GM18499 (cell line): ENCODE data around the gene ADAMTS2.
"Not testable (repeated sequence)": the region's sequence is repeated elsewhere in the genome, so short reads cannot be mapped to it uniquely, and the experiment has no call there.

ENCODE experiments used
- ATAC-seq: cut with Tn5 transposase; IDR thresholded peaks from one replicate; pipeline ENCODE4 v1.9.1; 2021; ENCODE audit warnings: moderate number of reproducible peaks; ENCODE audit not compliant: insufficient read depth, unreplicated experiment

Gene ADAMTS2

DNA sequence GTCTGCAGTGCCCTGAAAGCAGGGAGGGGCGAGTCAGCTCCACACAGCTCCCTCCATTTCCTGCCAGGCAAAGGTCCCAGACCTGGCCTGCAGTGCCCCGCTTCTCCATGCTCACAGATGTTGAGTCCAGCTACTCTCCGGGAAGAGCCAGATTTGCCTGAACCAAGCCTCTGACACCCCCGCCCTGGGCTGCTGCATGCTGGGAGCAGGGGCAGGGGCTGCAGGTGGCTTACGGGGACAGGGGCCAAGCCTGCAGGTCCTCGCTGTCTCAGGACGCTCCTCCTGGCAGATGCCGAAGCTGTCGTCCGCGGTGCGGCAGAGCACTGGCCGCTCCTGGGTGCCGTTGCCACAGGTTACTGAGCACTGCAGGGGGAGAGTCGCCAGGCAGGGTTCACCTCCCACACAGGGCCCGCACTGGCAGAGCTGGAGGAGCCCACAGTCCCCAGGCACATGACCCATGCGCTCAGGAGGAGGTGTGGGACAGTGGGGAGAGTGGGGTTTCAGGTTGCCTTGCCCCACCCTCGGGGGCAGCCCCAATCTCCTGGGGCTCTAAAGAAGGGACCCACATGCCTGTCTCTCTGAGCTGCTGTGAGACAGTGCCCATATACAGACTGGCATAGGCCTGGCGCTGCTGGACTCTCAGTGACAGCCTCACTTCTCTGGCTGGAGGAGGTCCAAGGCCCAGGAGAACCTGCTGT lies 222.7 kb downstream of the ADAMTS2 start:
- ATAC-seq = no peak

DNA sequence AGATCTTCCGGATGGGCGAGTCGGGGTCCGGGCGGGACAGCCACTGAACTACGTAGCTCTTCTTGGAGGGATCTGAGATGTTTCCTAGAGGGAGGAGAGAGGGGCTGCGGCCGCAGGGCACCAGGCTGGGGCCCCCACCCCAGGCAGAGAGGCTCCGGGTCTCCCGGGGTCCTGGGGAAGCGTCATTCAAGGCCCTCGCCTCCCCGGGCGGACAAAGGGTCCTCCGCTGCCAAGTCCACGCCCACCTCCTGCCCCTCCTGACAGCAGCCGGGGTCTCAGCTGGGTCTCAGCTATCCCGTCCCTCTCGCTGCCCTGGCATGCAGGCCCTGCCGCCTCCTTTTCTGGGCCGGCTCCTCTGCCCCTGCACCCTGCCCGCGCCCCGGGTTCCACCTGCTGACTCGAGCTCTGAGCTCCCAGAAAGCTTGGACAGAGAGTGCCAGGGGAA lies 223.6 kb downstream of the ADAMTS2 start:
- ATAC-seq = no peak

DNA sequence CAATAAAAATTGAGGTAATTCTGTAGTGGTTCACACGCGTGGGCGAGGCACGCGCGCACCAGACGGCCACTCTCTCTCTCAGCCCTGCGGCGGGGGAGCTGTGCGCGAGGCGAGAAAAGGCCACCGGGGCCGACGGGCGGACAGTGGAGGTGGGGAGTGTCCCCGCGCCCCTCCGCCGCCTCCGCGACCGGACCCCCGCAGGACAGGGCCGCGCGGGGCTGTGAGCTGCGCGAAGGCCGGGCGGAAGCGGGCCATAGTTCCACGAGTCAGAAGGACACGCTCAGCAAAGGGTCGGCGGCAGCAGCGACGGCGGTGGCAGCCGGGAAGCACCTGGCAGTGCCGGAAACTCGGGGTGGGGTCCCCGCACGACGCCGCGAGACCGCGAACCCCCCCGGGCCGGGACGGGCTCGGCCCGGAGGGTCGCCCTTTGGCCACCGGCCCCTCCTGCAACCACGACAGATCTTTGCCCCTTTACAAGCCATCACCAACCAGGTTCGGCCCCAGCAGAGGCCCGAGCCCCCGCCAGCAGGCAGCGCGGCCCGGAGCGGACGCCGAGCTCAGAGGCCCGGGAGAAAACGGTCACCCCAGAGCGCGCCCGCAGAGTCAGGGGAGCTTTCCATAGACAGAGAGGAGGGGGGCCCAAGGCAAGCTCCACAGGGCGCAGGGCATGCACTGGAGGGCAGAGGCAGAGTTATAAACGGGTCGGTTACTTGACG lies 224.2 kb downstream of the ADAMTS2 start:
- ATAC-seq = no peak

DNA sequence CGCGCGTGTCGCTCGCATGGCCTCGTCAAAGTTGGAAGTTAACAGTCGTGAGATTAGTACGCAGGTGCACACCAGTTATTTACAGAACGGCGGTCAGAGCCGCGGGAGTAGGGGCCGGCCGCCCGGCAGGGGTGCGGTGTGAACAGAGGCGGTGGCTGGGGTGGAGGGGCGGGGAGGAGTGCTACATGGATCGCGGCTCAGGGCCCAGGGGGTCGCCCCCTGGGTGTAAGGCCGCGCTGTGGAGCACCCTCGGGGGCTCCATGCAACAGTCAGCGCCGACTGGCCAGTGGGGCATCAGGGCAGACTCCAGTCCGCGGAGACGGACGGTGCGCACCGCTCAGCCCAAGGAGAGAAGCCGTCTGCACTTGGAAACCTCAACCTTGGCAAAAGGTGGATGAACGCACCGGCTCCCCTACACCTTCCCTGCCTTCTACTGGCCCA lies 224.8 kb downstream of the ADAMTS2 start:
- no peak for ATAC-seq

DNA sequence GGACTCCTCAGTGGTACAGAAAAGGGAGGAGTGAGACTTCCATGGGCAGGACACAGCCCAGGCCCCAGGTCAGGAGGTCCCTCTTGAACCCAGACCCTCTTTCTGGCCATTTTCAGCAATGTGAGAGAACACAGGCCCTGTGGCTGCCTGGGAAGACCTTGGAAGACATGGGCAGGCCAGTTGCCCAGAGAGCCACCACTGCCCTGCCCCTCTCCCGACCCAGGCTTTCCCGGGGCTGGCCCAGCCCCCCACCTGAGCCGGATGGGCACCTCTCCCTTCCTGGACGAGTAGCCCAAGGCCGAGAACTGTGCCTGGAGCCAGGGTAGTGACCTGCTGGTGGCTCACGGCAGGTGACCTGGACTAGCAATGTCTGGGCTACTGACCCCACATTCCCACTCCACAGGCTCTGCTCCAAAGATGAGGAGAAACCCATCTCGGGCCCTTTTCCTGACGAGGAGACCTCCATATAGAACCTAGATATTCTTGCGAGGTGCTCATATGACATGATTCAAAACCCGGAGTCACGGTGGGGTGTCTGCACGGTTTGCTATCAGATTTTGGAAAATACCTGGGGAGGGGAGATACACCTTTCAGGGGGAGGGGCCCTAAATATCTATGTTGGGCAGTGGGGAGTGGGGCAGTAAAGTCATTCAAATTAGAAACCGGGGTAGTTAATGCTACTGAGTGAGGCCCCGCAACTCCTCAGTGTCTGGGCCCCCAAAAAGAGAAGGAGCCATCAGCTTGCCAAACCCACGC lies 225.7 kb downstream of the ADAMTS2 start:
- no peak for ATAC-seq

DNA sequence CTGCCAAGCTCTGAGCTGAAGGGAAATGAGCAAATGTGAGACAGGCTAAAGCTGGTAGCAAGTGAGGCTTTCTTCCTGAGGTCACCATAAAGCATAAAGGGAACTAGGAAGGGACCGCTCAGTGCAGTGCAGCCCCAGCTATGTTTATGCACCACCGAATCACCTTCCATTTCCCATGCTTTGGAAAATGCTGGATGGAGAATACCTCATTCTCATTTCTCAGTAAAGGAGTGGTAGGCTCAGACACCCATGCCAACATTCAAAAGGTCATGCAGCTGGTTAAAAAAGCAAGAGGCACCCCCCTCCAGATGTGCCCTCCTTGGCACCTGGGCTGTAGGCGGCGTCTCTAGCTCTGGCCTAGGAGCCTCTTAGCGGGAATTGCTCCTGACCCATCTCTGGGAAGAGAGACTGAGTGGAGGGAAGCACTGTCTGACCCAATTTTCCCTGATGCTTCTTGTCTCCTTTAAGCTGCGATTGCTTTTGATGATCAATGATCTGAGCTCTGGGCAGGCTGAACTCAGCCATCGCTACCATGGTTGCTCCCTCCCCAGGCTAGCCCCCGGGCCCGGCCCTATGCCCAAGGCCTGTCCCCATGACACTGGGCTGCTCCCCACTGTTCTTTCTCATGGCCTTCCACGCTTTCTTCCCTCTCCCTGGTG lies 226.4 kb downstream of the ADAMTS2 start:
- no peak for ATAC-seq

DNA sequence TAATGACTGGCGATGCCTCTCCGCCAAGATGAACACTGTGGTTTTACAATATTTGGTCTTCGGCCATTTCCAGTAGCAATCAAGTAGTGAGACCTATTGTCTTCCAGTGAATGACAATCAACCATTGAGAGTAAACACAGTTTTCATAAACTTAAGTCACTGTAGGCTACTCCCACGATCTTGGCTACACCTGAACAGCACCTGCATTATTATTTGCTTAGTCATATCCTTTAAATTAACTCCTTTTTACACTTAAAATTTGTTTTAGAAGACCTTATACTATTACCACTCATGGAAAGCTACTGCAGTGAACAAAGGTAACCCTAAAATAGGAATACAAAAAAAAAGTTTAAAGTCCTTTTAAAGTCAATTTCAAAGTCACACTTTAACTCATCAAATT lies 226.9 kb downstream of the ADAMTS2 start:
- no peak for ATAC-seq

DNA sequence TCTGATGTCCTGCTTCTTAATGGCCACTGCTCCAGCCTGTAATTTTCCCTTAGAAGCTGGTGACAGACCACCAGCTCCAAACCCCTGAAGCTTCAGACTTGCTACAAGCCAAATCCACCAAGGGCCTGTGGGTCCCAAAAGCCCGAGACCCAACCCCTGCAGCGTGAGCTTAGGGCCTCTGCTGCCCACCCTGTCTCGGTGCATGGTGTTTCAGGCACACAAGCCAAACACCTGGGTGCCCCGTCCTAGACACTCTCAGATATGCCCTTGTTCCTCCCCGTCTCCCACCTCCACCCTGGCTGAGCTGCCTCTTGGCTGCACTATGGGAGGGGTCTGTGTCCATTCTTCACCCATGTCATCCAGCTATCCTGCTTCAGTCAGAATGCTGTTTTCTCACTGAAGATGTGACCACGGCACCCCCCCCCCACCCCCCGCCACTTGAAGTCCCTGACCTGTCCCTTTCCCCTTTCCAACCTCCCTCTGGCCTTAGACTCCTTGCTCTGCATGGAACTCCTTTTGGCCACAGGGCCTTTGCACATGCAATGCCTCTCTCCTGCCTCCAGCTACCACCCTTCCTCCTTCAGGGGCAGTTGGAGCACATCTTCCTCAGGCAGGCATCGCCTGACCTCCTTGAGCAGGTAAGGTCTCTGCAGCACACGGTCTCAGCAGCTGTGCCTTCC lies 229.3 kb downstream of the ADAMTS2 start:
- ATAC-seq = no peak

DNA sequence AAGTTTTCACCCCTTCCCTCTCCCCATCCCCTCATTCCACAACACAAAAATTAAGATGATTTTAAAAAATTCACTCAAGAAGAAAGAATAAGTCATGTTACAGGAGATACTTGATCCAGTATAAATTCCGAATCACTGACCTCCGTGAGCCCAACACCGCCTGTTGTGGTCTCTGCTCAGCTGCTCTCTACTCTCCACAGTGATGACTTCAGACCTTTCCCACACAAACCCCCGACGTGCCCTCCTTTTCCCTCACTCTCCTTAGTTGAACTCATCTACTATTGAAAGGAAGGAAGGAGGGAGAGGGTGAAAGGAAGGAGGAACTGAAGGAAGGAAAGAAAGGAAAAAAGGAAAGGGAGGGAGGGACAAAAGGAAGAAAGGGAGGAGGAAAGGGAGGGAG lies 230.0 kb downstream of the ADAMTS2 start:
- no peak for ATAC-seq

DNA sequence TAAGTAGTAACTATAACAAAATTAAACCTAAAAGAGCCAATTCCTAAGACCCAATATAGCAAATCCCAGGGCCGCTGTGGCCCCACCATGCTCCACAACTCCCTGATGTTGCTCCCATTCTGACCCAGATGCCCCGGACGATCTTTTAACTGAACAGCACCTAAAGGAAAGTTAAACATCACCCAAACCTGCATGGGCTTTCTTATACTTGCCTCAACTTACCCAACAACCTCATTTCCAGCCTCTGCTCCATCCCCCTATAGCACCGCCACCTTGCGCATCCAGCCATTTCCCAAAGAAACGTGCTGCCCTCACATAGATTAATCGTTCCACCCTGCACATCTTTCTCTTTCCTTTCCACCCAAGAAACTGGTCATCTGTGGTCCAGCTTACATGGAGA lies 230.5 kb downstream of the ADAMTS2 start:
- ATAC-seq = no peak

DNA sequence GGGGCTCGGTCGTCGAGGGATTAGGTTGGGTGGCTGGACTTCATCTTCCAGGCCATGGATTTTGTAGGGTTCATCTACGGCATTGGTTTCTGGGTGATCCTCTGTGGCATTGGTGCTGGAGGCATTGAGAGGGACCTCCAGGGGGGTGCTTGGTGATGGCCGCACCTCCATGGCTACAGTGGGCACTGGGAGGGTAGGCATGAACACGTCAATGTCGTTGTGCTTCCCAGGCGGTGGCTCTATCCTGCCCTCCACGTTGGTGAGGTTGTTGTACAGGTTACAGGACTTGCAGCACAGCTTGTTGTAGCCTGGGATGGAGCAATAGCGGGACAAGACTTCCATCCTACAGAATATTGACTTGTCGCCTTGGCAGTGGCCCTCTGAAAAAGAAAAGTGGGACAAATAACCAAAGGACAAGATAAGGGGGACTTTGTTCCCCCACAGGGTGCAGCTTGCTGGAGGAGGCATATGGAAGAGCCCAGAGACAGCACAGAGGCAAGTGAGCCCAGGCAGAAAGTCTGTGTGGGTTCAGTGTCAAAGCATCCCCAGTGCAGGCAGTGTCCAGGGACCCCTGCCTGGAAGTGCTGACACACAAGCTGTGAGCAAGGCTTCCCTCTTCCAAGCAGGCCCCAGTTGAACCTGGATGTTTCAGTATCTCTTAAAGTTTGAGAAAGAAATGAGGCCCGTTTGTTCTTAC lies 231.2 kb downstream of the ADAMTS2 start:
- ATAC-seq = no peak

DNA sequence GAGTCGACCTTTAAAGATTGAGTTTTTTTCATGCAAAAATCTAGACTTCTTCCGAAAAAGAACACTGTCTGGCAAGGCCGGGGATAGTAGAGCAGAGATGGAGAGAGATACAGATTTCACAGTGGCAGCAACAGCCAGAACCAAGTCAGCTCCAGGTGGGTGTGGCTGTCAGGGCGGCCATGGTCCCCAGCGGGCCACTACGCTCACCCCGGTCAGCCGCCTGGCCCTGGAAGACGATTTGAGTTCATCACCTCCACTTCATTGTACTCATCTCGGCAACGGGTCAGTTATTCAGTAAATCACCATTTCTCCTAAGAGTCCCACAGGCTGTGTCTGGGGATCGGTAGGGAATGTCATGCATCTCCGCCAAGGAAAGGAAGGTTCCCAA lies 232.1 kb downstream of the ADAMTS2 start:
- ATAC-seq = no peak

DNA sequence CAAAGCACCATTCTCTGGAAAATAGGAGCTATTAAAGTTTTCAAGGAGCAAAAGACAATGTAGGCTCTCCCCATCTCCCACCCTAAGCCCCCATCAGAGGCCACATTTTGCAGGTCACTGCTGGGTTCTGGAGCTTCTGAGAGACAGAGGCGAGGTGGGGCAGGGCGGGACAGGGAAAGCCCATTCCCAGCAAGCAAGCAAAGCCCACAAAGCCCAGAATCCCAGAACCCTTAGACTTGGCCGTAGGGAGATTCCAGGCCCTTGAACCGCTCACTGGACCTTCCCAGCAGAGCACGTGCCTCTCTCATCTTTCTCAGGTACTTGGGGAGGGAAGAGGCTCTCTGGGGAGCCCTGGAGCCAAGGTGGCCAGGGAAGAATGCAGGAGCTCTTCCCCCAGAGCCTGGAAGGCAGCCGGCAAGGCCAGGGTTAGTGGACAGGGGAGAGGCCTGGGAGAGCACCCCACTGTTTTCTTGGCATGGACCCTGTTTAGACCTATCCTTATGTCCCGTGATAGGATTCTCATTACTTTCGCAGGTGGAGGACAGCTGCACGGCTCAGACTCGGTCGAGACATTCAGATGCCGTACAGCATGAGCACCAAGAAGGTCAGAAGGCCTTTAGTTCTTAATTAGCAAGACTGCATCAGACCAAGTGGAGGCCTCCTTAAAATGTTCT lies 232.7 kb downstream of the ADAMTS2 start:
- no peak for ATAC-seq

DNA sequence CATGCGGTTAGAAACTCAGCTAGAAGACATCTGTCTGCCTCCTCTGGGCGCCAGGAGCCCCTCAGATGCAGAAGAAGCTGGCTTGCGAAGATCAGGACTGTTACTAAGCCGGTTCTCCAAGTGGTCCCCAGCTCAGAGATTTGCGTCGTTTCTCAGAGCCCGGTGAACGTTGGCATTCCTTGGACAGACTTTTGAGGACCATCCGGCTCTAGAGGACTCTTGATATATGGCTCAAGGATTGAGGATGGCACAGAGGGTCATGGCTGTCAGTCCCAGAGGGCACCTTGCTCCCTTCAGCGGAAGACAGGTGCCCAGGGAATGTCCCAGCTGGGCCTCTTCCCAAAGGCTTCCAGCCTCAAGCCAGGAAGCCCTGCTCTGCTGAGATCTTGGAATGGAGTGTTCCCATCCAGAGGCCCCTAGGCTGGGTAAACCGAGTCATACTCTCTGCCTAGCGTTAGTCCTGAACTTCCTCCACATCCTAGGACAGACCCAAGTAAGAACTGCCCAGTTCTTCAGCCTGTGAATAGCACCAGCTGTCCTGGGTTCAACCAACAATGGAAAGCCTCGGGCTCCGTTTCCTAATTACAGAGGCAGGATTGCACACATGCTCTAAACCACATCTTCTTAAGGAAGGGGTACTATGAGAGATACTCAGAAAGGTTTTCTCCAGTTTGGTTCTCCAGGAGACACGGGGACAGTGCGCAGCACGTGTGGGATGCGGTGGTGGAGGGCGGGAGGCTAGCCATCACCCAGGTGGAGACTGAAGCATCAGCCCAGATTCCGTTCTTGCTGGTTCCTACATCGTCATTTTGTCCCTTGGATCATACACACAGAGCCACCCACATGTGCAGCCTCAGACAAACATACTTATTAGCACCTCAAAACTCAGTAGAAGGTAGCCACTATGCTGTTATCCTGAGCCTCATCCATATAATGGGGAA lies 233.7 kb downstream of the ADAMTS2 start:
- no peak for ATAC-seq

DNA sequence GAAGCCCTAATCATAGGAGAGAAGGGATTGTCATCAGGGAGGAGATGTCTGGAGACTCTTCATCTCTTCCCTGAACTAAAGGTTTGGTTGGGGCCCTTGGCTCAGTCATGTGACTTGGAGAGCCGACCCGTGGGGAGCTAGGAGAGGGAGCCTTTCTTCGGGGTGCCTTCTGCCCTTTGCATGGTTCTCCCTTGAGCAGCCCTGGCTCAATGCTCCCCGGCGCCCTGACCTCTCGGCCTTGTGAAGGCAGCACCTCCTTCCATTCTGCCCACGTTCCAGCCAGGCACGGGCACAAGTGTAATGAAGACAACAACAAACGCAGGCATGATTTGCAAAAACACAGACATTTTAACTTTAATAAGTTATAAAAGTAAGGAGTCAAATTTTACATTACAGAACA lies 234.7 kb downstream of the ADAMTS2 start:
- ATAC-seq = no peak

DNA sequence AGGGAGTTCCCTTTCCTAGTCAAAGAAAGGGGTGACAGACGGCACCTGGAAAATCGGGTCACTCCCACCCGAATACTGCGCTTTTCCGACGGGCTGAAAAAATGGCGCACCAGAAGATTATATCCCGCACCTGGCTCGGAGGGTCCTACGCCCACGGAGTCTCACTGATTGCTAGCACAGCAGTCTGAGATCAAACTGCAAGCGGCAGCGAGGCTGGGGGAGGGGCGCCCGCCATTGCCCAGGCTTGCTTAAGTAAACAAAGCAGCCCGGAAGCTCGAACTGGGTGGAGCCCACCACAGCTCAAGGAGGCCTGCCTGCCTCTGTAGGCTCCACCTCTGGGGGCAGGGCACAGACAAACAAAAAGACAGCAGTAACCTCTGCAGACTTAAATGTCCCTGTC lies 244.0 kb downstream of the ADAMTS2 start:
- ATAC-seq = not testable (repeated sequence)

DNA sequence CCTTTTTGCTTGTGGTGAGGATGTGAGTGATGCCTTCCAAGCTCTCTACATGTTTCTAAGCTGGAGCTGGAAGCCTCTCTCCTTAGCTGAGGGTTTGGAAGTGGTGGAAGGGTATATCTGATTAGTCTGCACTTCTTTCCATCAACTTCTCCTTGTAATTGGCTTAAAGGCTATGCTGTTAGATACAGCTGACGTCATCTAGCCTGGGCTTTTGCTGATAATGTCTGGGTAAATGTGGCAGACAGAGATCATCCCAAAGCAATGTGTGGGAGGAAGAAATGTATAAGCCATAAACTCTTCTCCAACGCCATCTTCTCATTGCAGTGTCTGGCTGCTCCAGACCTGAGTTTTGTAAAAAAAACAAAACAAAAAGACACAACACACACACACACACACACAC lies 255.8 kb downstream of the ADAMTS2 start:
- ATAC-seq = no peak

DNA sequence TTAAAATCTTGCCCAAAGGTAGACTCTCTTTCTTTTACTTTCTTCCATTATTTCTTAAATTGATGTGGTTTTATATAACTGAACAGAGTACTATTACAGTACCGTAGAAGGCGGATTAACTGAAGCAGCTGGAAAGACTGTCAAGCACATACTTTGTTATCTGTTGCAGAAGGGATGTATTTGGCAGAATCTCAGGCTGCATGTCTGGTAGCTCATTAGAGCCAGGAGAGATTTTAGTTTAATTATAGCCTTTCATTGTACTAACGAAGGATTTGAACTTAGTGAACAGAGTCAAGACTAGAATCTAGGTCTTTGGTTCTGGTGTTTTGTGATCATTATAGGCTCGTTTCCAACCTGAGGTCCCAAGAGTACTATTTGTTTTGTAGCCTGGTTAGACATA lies 264.5 kb downstream of the ADAMTS2 start:
- no peak for ATAC-seq
